ACC112 (cell line): ENCODE measurements around the gene TSR3.
"Not testable (repeated sequence)": the region's sequence is repeated elsewhere in the genome, so short reads cannot be mapped to it uniquely, and the experiment has no call there.

ENCODE experiments used
- H2AFZ ChIP-seq: fragments of 200-600 bp; sonication (generic); one replicate; pipeline ENCODE4 v1.6.0; 2017; ENCODE audit warnings: antibody characterized with exemption, low read length; ENCODE audit not compliant: unreplicated experiment
- H3K27ac ChIP-seq: fragments of 200-600 bp; sonication (generic); 2 replicates; pipeline ENCODE4 v1.5.1; 2014; ENCODE audit warnings: low read depth, mild to moderate bottlenecking, antibody characterized with exemption, low read length, moderate library complexity
- H3K27me3 ChIP-seq: fragments of 200-600 bp; sonication (generic); 2 replicates; pipeline ENCODE4 v1.6.1; 2014; ENCODE audit warnings: mild to moderate bottlenecking, antibody characterized with exemption, low read length, moderate library complexity, mixed read lengths; ENCODE audit not compliant: insufficient read depth
- H3K36me3 ChIP-seq: fragments of 200-600 bp; sonication (generic); 2 replicates; pipeline ENCODE4 v1.6.1; 2016; ENCODE audit warnings: mild to moderate bottlenecking, antibody characterized with exemption, low read length, moderate library complexity, mixed read lengths; ENCODE audit not compliant: insufficient read depth
- H3K4me1 ChIP-seq: fragments of 200-600 bp; sonication (generic); one replicate; pipeline ENCODE4 v1.6.1; 2016; ENCODE audit warnings: low read length, mixed read lengths; ENCODE audit not compliant: insufficient read depth, unreplicated experiment, control insufficient read depth
- H3K4me3 ChIP-seq: fragments of 200-600 bp; sonication (generic); 2 replicates; pipeline ENCODE4 v1.5.1; 2014; ENCODE audit warnings: mild to moderate bottlenecking, low read depth, low read length
- H3K79me2 ChIP-seq: fragments of 200-600 bp; sonication (generic); one replicate; pipeline ENCODE4 v1.6.0; 2016; ENCODE audit warnings: low read length; ENCODE audit not compliant: control insufficient read depth, unreplicated experiment, insufficient read depth

TSR3 gene

GRCh38 chr16:1328136-1328535 is 23.5 kb downstream of the TSR3 start:
- Histone ChIP-seq H3K27me3 (peaks cover 25% of the 10 kb centered on the region), H3K4me1 (peaks cover 11% of the 10 kb centered on the region)
- H3K36me3 ChIP-seq, H3K27ac ChIP-seq, H2AFZ ChIP-seq, H3K79me2 ChIP-seq, H3K4me3 ChIP-seq: not testable (repeated sequence)

DNA sequence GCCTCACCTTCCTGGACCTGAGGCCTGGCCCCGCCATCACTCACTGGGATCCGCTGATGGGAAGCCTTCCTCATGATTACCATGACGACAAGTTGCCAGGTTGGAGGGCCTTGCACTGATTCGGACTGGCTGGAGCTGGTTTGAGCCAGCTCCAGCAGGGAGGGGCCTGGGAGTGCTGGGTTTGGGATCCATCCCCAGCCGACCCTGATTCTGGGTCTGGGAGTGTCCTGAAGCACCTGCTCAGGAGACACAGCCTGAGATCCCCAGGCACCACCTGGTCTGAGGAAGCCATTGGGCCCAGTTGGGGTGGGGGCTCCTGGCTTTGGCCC is 24.1 kb downstream of the TSR3 start:
- H3K4me1 ChIP-seq: peaks cover 11% of the 10 kb centered on the region
- no peaks in the 10 kb centered on the region for H3K79me2 ChIP-seq
- no peaks in the 10 kb centered on the region for H3K36me3 ChIP-seq
- H3K4me3 ChIP-seq: no peak overlapping the region
- H2AFZ ChIP-seq: no peak overlapping the region
- no peak overlapping the region for H3K27ac ChIP-seq
- peaks cover 20% of the 10 kb centered on the region for H3K27me3 ChIP-seq

GRCh38 chr16:1326946-1327618 is 24.6 kb downstream of the TSR3 start:
- H2AFZ ChIP-seq: no peak overlapping the region
- H3K36me3 ChIP-seq: no peaks in the 10 kb centered on the region
- H3K79me2 ChIP-seq: no peaks in the 10 kb centered on the region
- no peak overlapping the region for H3K27ac ChIP-seq
- H3K27me3 ChIP-seq: peaks cover 15% of the 10 kb centered on the region
- no peak overlapping the region for H3K4me3 ChIP-seq
- H3K4me1 ChIP-seq: peaks cover 9% of the 10 kb centered on the region

GRCh38 chr16:1326391-1326790 is 25.3 kb downstream of the TSR3 start:
- peaks cover 2% of the 10 kb centered on the region for H3K4me1 ChIP-seq
- H3K36me3 ChIP-seq: no peaks in the 10 kb centered on the region
- H3K79me2 ChIP-seq: no peaks in the 10 kb centered on the region
- no peak overlapping the region for H3K27ac ChIP-seq
- H2AFZ ChIP-seq: no peak overlapping the region
- H3K4me3 ChIP-seq: no peak overlapping the region
- peaks cover 9% of the 10 kb centered on the region; the same call in 1 of the 2 replicates for H3K27me3 ChIP-seq

DNA sequence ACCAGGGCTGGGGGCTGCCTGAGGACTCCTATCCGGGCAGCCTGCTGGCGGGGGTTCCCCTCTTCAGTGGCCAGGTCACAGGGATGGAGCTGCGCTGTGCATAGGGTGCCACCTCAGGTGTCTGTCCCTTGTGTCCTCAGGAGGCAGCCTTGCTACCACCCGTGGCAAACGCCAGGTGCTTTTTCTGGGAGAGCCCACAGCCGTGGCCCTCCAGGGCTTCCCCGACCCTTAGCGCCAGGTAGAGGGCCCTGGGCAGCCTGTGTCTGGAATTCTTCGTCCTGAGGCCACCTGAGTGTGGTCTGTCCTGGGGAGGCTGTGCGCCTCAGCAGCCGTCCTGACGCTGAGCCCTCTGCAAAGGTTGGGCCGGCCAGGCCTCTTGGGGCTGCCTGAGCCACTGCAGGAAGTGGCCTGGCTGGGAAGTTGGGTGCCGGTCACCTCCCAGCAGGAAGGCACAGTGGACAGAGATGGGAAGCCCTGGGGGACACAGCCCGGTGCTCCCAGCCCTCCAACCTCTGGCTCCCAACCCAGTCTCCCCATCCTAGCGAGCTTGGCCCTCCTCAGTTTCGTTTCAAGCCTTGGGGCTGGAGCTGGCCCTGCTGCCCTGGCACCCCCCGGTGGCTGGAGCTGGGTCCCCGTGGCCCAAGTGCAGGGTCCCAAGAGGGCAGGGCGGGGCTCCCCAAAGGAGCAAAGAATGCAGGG is 25.9 kb downstream of the TSR3 start:
- Histone ChIP-seq H3K27me3 (peaks cover 4% of the 10 kb centered on the region; the same call in 1 of the 2 replicates), H3K79me2 (no peaks in the 10 kb centered on the region), H3K27ac (no peak overlapping the region), H3K4me1 (no peaks in the 10 kb centered on the region), H3K36me3 (no peaks in the 10 kb centered on the region; the same call in 1 of the 2 replicates), H3K4me3 (no peak overlapping the region), H2AFZ (no peak overlapping the region)

GRCh38 chr16:1325261-1325660 is 26.4 kb downstream of the TSR3 start:
- no peaks in the 10 kb centered on the region for H3K4me1 ChIP-seq
- peaks cover 2% of the 10 kb centered on the region; the same call in 1 of the 2 replicates for H3K36me3 ChIP-seq
- no peak overlapping the region for H2AFZ ChIP-seq
- H3K79me2 ChIP-seq: no peaks in the 10 kb centered on the region
- no peaks in the 10 kb centered on the region for H3K27me3 ChIP-seq
- H3K4me3 ChIP-seq: no peak overlapping the region
- H3K27ac ChIP-seq: no peak overlapping the region

DNA sequence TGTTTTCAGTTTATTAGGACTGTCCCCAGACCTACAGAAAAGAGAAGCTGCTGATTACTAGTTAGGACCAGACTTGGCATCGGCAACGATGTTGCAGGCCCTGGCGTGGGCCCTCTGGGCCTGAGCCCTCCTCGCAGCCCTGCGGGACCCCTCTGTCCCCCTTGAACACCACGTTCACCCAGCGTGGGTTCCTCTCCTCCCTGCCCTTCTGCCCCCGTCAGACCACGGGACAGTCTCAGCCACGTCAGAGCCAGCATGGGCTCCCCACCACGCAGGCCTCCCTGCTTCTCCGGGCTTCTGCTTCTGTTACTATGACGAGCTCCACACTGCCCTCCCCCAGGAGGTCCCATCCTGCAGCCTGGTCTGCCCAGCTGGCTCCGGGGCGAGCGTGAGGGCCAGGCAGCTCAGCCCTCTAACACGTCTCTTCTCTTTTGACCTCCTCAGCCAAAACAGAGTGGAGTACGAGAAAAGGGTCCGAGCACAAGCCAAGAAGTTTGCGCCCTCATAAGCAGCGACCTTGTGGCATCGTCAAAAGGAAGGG is 27.3 kb downstream of the TSR3 start:
- no peak overlapping the region for H3K4me3 ChIP-seq
- H3K27ac ChIP-seq: no peak overlapping the region
- no peaks in the 10 kb centered on the region for H3K4me1 ChIP-seq
- peaks cover under 1% of the 10 kb centered on the region for H3K79me2 ChIP-seq
- H2AFZ ChIP-seq: no peak overlapping the region
- H3K36me3 ChIP-seq: peaks cover 11% of the 10 kb centered on the region; the same call in 1 of the 2 replicates
- H3K27me3 ChIP-seq: no peaks in the 10 kb centered on the region

DNA sequence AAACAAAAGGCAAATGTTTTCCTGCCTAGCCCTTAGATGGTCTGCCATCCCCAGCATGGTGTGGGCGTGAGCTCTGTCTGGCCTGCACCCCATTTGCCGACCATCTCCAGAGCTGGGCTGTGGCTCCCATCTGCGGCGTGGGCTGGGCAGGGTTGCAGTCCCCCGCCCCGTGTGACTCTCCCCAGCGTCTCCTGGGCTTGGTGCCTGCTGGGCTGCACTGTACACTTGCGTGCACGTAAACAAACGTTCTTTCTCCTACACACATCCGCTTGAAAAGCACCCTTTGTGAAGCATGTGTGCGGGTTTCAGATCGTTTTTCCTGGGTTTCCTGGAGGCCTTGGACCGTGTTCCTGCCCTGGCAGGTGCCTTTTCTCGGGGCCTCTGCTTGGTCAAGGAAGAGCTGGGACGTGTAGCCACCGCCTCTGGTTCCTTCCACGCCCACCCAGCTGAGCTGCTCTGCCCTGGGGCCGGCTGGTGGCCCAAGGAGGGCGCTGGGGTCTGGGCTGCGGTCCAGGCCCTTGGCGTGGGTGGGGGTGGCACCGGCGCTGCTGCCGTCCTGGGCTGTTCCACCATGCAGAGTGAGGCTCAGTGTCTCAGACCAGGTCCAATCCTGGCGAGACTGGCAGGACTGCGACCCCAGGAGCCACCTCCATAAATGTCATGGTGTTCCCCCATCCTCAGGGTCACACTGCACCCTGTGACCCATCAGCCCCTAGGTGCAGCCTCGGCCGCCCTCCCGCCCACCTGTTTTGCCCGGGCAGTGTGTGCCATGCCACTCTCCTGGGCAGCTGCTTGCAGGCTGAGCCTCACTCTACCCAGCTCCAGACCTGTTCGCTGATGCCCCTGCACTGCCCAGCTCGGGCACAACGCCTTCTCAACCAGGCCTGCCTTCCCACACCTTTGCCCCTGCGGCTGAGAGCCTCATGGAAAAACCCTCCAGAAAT is 28.1 kb downstream of the TSR3 start:
- Histone ChIP-seq H3K4me3 (no peak overlapping the region), H2AFZ (no peak overlapping the region), H3K36me3 (peaks cover 17% of the 10 kb centered on the region; the same call in 1 of the 2 replicates), H3K79me2 (peaks cover 3% of the 10 kb centered on the region), H3K27ac (no peak overlapping the region), H3K4me1 (no peaks in the 10 kb centered on the region), H3K27me3 (no peaks in the 10 kb centered on the region)

DNA sequence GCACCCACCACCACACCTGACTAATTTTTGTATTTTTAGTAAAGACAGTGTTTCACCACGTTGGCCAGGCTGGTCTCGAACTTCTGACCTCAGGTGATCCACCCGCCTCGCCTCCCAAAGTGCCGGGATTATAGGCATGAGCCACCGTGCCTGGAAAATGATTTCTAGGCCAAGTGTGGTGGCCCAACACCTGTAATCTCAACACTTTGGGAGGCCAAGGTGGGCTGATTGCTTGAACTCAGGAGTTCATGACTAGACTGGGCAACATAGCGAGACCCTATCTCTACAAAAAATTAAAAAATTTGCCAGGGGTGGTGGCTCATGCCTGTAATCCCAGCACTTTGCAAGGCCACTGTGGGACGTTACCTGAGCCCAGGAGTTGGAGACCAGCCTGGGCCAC is 29.3 kb downstream of the TSR3 start:
- H3K27me3 ChIP-seq: no peaks in the 10 kb centered on the region
- no peak overlapping the region for H3K4me3 ChIP-seq
- no peak overlapping the region for H2AFZ ChIP-seq
- peaks cover 11% of the 10 kb centered on the region for H3K79me2 ChIP-seq
- H3K4me1 ChIP-seq: no peaks in the 10 kb centered on the region
- H3K27ac ChIP-seq: no peak overlapping the region
- H3K36me3 ChIP-seq: peaks cover 28% of the 10 kb centered on the region; the same call in 1 of the 2 replicates

DNA sequence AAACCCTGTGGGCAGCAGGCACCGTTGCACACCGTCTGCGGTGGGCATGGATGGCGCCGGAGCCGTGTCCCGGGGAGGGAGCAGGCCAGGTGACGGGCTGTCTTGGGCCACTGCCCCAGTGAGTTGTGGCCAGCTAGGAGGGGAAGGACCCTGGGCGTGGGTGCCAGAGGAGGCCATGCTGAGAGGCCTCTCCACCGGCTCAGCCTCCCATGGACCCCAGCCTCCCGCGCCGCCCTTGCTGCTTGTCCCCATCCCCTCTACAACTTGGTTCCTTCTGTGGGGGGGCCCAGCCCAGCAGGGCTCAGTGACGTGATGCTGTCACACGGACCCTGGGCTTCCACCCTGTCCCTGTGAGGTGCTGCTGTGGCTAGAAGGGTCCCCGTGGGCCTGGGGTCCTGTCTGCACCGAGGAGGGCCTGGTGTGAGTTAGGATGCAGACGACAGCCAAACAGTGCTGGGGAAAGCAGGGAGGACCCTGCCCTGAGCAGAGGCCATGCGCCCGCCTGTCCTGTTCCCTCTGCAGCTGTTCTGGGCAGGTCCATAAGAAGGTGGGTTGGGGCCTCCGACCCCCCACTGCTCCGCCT is 30.9 kb downstream of the TSR3 start:
- Histone ChIP-seq H3K27me3 (no peaks in the 10 kb centered on the region), H3K4me3 (no peak overlapping the region), H3K79me2 (peaks cover 23% of the 10 kb centered on the region), H3K27ac (no peak overlapping the region), H3K36me3 (peaks cover 31% of the 10 kb centered on the region; the same call in 1 of the 2 replicates), H3K4me1 (no peaks in the 10 kb centered on the region), H2AFZ (no peak overlapping the region)
